HCT116 (cell line): Measurements from ENCODE around the gene ENO2. TPM values are rescaled to one million over a fixed set of nuclear protein-coding genes. Genes with fewer than 3 reads are reported as not detected.

Experiments used
- ATAC-seq: fragments of 200-7000 bp; cut with Tn5 transposase; 2 replicates; pipeline ENCODE4 v1.9.1; 2020; ENCODE audit warnings: mild to moderate bottlenecking, moderate library complexity
- BruUV-seq: library from RNA; stranded (reverse); fragments of 400-500 nt; replicated peaks from 2 replicates; lab custom pipeline; 2021; lab: Mats Ljungman, UMichigan
- CTCF ChIA-PET: fragments of 300-600 bp; sonication (Branson Sonifier 250); formaldehyde crosslinking; loops from one replicate; lab custom pipeline; 2021; ENCODE audit warnings: antibody characterized with exemption; lab: Charles Lee
- POLR2A ChIA-PET: fragments of 300-600, 350-600 bp; sonication (Branson Sonifier 250); formaldehyde crosslinking; loops from one replicate; lab custom pipeline; 2021; ENCODE audit warnings: antibody characterized with exemption; lab: Charles Lee
- RAD21 ChIA-PET, 2 experiments: fragments of 300-600 bp; sonication (Branson Sonifier 250); formaldehyde crosslinking; loops; one replicate each; lab custom pipeline; 2023; ENCODE audit warnings: low total read pairs in 2 of 2; ENCODE audit not compliant: uncharacterized antibody in 2 of 2, unreplicated experiment in 2 of 2, low non-redundant PET in 1 of 2; lab: Charles Lee
- DNase-seq: peaks from one replicate; pipeline ENCODE4 v3.0.0-alpha.2; 2010; ENCODE audit warnings: low read depth, low spot score
- H2AFZ ChIP-seq: fragments of 200-600 bp; shearing (Covaris generic), sonication (generic); 2 replicates; pipeline ENCODE4 v1.6.1; 2017; ENCODE audit warnings: low read depth, mixed run types, mixed read lengths, antibody characterized with exemption, low read length; ENCODE audit not compliant: poor library complexity, severe bottlenecking
- H3K27ac ChIP-seq: 2 replicates; pipeline ENCODE4 v1.5.1; 2012; ENCODE audit warnings: low read depth, low read length
- H3K27me3 ChIP-seq: fragments of 200-600 bp; sonication (generic); 2 replicates; pipeline ENCODE4 v1.6.1; 2016; ENCODE audit warnings: mixed run types, low read length, mixed read lengths; ENCODE audit not compliant: insufficient read depth
- H3K36me3 ChIP-seq, 2 experiments: fragments of 200-500 bp in 1 of 2; fragments of 200-600 bp in 1 of 2; sonication (Bioruptor generic) in 1 of 2; sonication (generic) in 1 of 2; 2 replicates each; pipeline versions ENCODE4 v1.5.1 to v1.6.1; 2014 to 2016; ENCODE audit warnings: low read length in 2 of 2, inconsistent platforms in 1 of 2, mixed read lengths in 1 of 2, mixed run types in 1 of 2; ENCODE audit not compliant: insufficient read depth in 2 of 2, control insufficient read depth in 1 of 2
- H3K4me1 ChIP-seq, 2 experiments: fragments of 200-600 bp in 1 of 2; sonication (generic) in 1 of 2; 2 replicates each; pipeline versions ENCODE4 v1.5.1 to v1.6.1; 2012 to 2017; ENCODE audit warnings: low read length in 2 of 2, inconsistent platforms in 1 of 2, mild to moderate bottlenecking in 1 of 2, mixed read lengths in 1 of 2, mixed run types in 1 of 2, moderate library complexity in 1 of 2; ENCODE audit not compliant: insufficient read depth in 2 of 2, control insufficient read depth in 1 of 2
- H3K4me2 ChIP-seq: fragments of 200-600 bp; sonication (generic); 2 replicates; pipeline ENCODE4 v1.6.1; 2017; ENCODE audit warnings: mixed run types, low read length, mixed read lengths
- H3K4me3 ChIP-seq, 2 experiments: fragments of 200-600 bp in 1 of 2; sonication (generic) in 1 of 2; replicated peaks in 1 of 2; 2 replicates each; pipeline ENCODE4 v1.5.1; 2011 to 2016; ENCODE audit warnings: low read length in 2 of 2, control low read depth in 1 of 2, low read depth in 1 of 2, mild to moderate bottlenecking in 1 of 2, mixed read lengths in 1 of 2, mixed run types in 1 of 2
- H3K79me2 ChIP-seq: fragments of 200-600 bp; sonication (generic); 2 replicates; pipeline ENCODE4 v1.6.1; 2017; ENCODE audit warnings: mild to moderate bottlenecking, mixed run types, low read length, moderate library complexity, mixed read lengths; ENCODE audit not compliant: insufficient read depth
- H3K9ac ChIP-seq: fragments of 200-600 bp; sonication (generic); 2 replicates; pipeline ENCODE4 v1.6.1; 2016; ENCODE audit warnings: low read length, mixed read lengths
- H3K9me2 ChIP-seq: fragments of 200-600 bp; sonication (generic), shearing (Covaris generic); 2 replicates; pipeline ENCODE4 v1.6.1; 2017; ENCODE audit warnings: mixed run types, mild to moderate bottlenecking, moderate library complexity; ENCODE audit not compliant: insufficient read depth
- H3K9me3 ChIP-seq, 2 experiments: fragments of 200-500 bp in 1 of 2; fragments of 200-600 bp in 1 of 2; sonication (Bioruptor generic) in 1 of 2; sonication (generic) in 1 of 2; 2 replicates each; pipeline ENCODE4 v1.6.1; 2014 to 2017; ENCODE audit warnings: low read length in 2 of 2, mixed read lengths in 2 of 2, inconsistent platforms in 1 of 2, low read depth in 1 of 2, mild to moderate bottlenecking in 1 of 2, mixed run types in 1 of 2, moderate library complexity in 1 of 2; ENCODE audit not compliant: control insufficient read depth in 1 of 2, insufficient read depth in 1 of 2
- H4K20me1 ChIP-seq: fragments of 200-600 bp; sonication (generic), shearing (Covaris generic); 2 replicates; pipeline ENCODE4 v1.6.1; 2017; ENCODE audit warnings: mixed run types, mild to moderate bottlenecking, moderate library complexity; ENCODE audit not compliant: insufficient read depth
- EZH2phosphoT487 ChIP-seq: fragments of 200-600 bp; IDR thresholded peaks from 2 replicates; pipeline ENCODE4 v1.6.1; 2018; ENCODE audit warnings: antibody characterized with exemption, borderline replicate concordance
- MAX ChIP-seq: IDR thresholded peaks from 2 replicates; pipeline ENCODE4 v1.6.1; 2012
- POLR2A ChIP-seq: IDR thresholded peaks from 2 replicates; pipeline ENCODE4 v1.7.0; 2011; ENCODE audit warnings: borderline replicate concordance; ENCODE audit not compliant: insufficient read depth, insufficient read length; ENCODE audit errors: extremely low read depth
- POLR2AphosphoS5 ChIP-seq: IDR thresholded peaks from 2 replicates; pipeline ENCODE4 v1.6.1; 2011; ENCODE audit warnings: mild to moderate bottlenecking, low read depth, low read length, moderate library complexity
- RAD21 ChIP-seq: IDR thresholded peaks from 2 replicates; pipeline ENCODE4 v1.6.1; 2012; ENCODE audit warnings: low read depth, mild to moderate bottlenecking
- SP1 ChIP-seq: IDR thresholded peaks from 2 replicates; pipeline ENCODE4 v1.6.1; 2012; ENCODE audit warnings: low read depth
- YY1 ChIP-seq: IDR thresholded peaks from 2 replicates; pipeline ENCODE4 v1.6.1; 2011; ENCODE audit warnings: low read length, low read depth, moderate library complexity, mild to moderate bottlenecking; ENCODE audit not compliant: insufficient replicate concordance; ENCODE audit errors: extremely low read depth
- ZFX ChIP-seq: fragments of 450-650 bp; IDR thresholded peaks from 2 replicates; pipeline ENCODE4 v1.6.1; 2017
- intact Hi-C: fragments of 100-400 bp; cut with micrococcal nuclease; formaldehyde crosslinking; loops from 2 replicates; pipeline ENCODE4 v1.10.0; 2022
- total RNA-seq: library from RNA; stranded (reverse); gene quantifications from one replicate; pipeline ENCODE4 v1.2.1, GENCODE V29; 2021; ENCODE audit not compliant: unreplicated experiment

The ENO2 gene
- total RNA-seq, 1 experiment from 2014 or later = 117 TPM

- intact Hi-C loops = no loop called here
- H3K9ac ChIP-seq = peak overlapping the region; percentile 99
Measured at GRCh38 chr12:6866920-6867412, 47.4 kb upstream of the ENO2 start.

GRCh38 chr12:6867413-6868210 is 46.8 kb upstream of the ENO2 start, which contains the start of gene TPI1:
TSS of gene TPI1 (plus strand) at chr12:6867531. CDS start at chr12:6867567, 36 bp downstream.
- peak within 1 kb of the TSS; percentile 96 for H3K27ac ChIP-seq
- no TSS peak for BruUV-seq
- H3K79me2 ChIP-seq = peaks cover 53% of the 10 kb centered on the region

More at GRCh38 chr12:6866920-6867412, 47.4 kb upstream of the ENO2 start:
- Histone ChIP-seq H2AFZ (no peak overlapping the region), H3K79me2 (peaks cover 47% of the 10 kb centered on the region), H3K27me3 (no peaks in the 10 kb centered on the region), H3K4me1 (peaks cover 33 to 54% of the 10 kb centered on the region in 2 experiments), H3K4me3 (peak overlapping the region; percentile 97 to 99), H3K9me3 (no peaks in the 10 kb centered on the region), H4K20me1 (peaks cover 12% of the 10 kb centered on the region; the same call in 1 of the 2 replicates), H3K4me2 (peak overlapping the region; percentile 92), H3K36me3 (peaks cover 27 to 52% of the 10 kb centered on the region in 2 experiments; a peak in 3 of 4 replicates), H3K9me2 (no peaks in the 10 kb centered on the region), H3K27ac (peak overlapping the region; percentile 52)
- ChIA-PET POLR2A (interaction anchor here (0.6 to 10.9 kb wide), 17 partner anchors 14 to 1911 kb away, joined by 3 to 186 read pairs (median 7); partner anchors contain the start of genes C12orf57, CDCA3, COPS7A and MLF2), RAD21 (interaction anchor here in 1 of 2 experiments (0.6 kb wide), 1 partner anchor 291 kb away, joined by 4 read pairs; no protein-coding TSS in a partner anchor), CTCF (no interaction called here)
- DNase-seq (no peak), ATAC-seq (peak; percentile 10)
- no peak for TF ChIP-seq SP1
- no TSS peak for BruUV-seq

More at GRCh38 chr12:6867413-6868210, 46.8 kb upstream of the ENO2 start, which contains the start of gene TPI1:
- H2AFZ ChIP-seq = no peak within 1 kb of the TSS
- ChIA-PET CTCF (interaction anchor here (1.0 to 2.9 kb wide), 3 partner anchors 16 to 245 kb away, joined by 3 to 26 read pairs (median 7); partner anchors contain the start of genes CDCA3, MLF2 and USP5), RAD21 (interaction anchor here in 1 of 2 experiments (0.5 to 0.6 kb wide), 2 partner anchors 80 to 291 kb away, joined by 4 read pairs; no protein-coding TSS in a partner anchor), POLR2A (interaction anchor here (0.6 to 10.9 kb wide), 19 partner anchors 9 to 1911 kb away, joined by 3 to 186 read pairs (median 7); partner anchors contain the start of genes C12orf57, CDCA3, COPS7A and MLF2)
- H3K4me1 ChIP-seq = peaks cover 33 to 61% of the 10 kb centered on the region in 2 experiments
- intact Hi-C loops = no loop called here
- TF ChIP-seq POLR2AphosphoS5 = peak; percentile 99
- TF ChIP-seq ZFX = peak; percentile 88; the same call in 1 of the 2 replicates
- no peak for TF ChIP-seq MAX
- TF ChIP-seq POLR2A = peak; percentile 99
- no peak for TF ChIP-seq SP1
- TF ChIP-seq EZH2phosphoT487 = no peak
- TF ChIP-seq RAD21 = no peak
- TF ChIP-seq YY1 = peak; percentile 79
- peak within 1 kb of the TSS; percentile 92 for H3K4me2 ChIP-seq
- peaks cover 21 to 47% of the 10 kb centered on the region in 2 experiments; a peak in 3 of 4 replicates for H3K36me3 ChIP-seq
- no peaks in the 10 kb centered on the region for H3K27me3 ChIP-seq
- peaks cover 12% of the 10 kb centered on the region; the same call in 1 of the 2 replicates for H4K20me1 ChIP-seq
- no peaks in the 10 kb centered on the region for H3K9me3 ChIP-seq
- H3K9me2 ChIP-seq = no peaks in the 10 kb centered on the region
- DNase-seq (no peak), ATAC-seq (peak; percentile 73)
- H3K4me3 ChIP-seq = peak within 1 kb of the TSS; percentile 97 to 99
- H3K9ac ChIP-seq = peak within 1 kb of the TSS; percentile 99
